Chondrocyte (in vitro differentiated cells): Measurements from ENCODE around the gene TTC31. TPM values are rescaled to one million over a fixed set of nuclear protein-coding genes. Genes with fewer than 3 reads are reported as not detected.

ENCODE experiments used
- DNase-seq: peaks from one replicate; pipeline ENCODE4 v3.0.0; 2021; ENCODE audit warnings: mixed read lengths, low spot score
- H3K27ac Mint-ChIP-seq: one replicate; pipeline ENCODE4 v1.8.0; 2021; ENCODE audit warnings: mild to moderate bottlenecking, moderate library complexity, mixed read lengths; ENCODE audit not compliant: unreplicated experiment
- H3K27me3 Mint-ChIP-seq: 2 replicates; pipeline ENCODE4 v1.8.0; 2021; ENCODE audit warnings: low read depth, mixed read lengths
- H3K36me3 Mint-ChIP-seq: 2 replicates; pipeline ENCODE4 v1.8.0; 2021; ENCODE audit warnings: low read depth, mixed read lengths
- H3K4me1 Mint-ChIP-seq: 2 replicates; pipeline ENCODE4 v1.8.0; 2021; ENCODE audit warnings: low read depth, mild to moderate bottlenecking, mixed read lengths
- H3K4me3 Mint-ChIP-seq: one replicate; pipeline ENCODE4 v1.8.0; 2021; ENCODE audit warnings: mild to moderate bottlenecking, moderate library complexity, mixed read lengths; ENCODE audit not compliant: unreplicated experiment
- H3K9me3 Mint-ChIP-seq: 2 replicates; pipeline ENCODE4 v1.8.0; 2021; ENCODE audit warnings: low read depth, mixed read lengths
- total RNA-seq: library from RNA; stranded (reverse); gene quantifications from 3 replicates; pipeline ENCODE4 v1.2.1, GENCODE V29; 2021
- TF ChIP-seq, protein P1 (sequence below): fragments of 200-600 bp; sonication (generic); IDR thresholded peaks from 2 replicates; pipeline ENCODE4 v1.5.0; 2021; ENCODE audit warnings: antibody characterized with exemption, mild to moderate bottlenecking, moderate library complexity

TTC31 gene
- total RNA-seq, 1 donor from 2014 or later = 18.1 TPM

- Mint-ChIP-seq H3K27me3 (peaks cover 25% of the 10 kb centered on the region), H3K4me1 (peaks cover 47% of the 10 kb centered on the region)
Measured at GRCh38 chr2:74499267-74499939, 16.5 kb downstream of the TTC31 start, which contains the start of gene LBX2. LBX2 (minus strand) TSS chr2:74499603; CDS start chr2:74499537, 66 bp downstream.

GRCh38 chr2:74499940-74500577 lies 17.2 kb downstream of the TTC31 start:
- DNase-seq = no peak
- Mint-ChIP-seq H3K27ac (no peak overlapping the region), H3K9me3 (no peaks in the 10 kb centered on the region), H3K27me3 (peaks cover 25% of the 10 kb centered on the region), H3K4me3 (no peak overlapping the region), H3K36me3 (peaks cover 7% of the 10 kb centered on the region), H3K4me1 (peaks cover 54% of the 10 kb centered on the region)
- TF ChIP-seq, protein P1, sequence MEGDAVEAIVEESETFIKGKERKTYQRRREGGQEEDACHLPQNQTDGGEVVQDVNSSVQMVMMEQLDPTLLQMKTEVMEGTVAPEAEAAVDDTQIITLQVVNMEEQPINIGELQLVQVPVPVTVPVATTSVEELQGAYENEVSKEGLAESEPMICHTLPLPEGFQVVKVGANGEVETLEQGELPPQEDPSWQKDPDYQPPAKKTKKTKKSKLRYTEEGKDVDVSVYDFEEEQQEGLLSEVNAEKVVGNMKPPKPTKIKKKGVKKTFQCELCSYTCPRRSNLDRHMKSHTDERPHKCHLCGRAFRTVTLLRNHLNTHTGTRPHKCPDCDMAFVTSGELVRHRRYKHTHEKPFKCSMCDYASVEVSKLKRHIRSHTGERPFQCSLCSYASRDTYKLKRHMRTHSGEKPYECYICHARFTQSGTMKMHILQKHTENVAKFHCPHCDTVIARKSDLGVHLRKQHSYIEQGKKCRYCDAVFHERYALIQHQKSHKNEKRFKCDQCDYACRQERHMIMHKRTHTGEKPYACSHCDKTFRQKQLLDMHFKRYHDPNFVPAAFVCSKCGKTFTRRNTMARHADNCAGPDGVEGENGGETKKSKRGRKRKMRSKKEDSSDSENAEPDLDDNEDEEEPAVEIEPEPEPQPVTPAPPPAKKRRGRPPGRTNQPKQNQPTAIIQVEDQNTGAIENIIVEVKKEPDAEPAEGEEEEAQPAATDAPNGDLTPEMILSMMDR = no peak

More at GRCh38 chr2:74499267-74499939, 16.5 kb downstream of the TTC31 start, which contains the start of gene LBX2:
- TF ChIP-seq, protein P1 = no peak
- no peaks in the 10 kb centered on the region for H3K9me3 Mint-ChIP-seq
- peak within 1 kb of the TSS; percentile 22 for H3K27ac Mint-ChIP-seq
- no peak for DNase-seq
- peak within 1 kb of the TSS; percentile 72 for H3K4me3 Mint-ChIP-seq
- peaks cover 4% of the 10 kb centered on the region for H3K36me3 Mint-ChIP-seq

GRCh38 chr2:74500578-74500946 lies 17.7 kb downstream of the TTC31 start:
- Mint-ChIP-seq H3K4me1 (peaks cover 59% of the 10 kb centered on the region), H3K27ac (no peak overlapping the region), H3K4me3 (no peak overlapping the region), H3K27me3 (peaks cover 25% of the 10 kb centered on the region), H3K36me3 (peaks cover 8% of the 10 kb centered on the region), H3K9me3 (no peaks in the 10 kb centered on the region)
- DNase-seq = no peak
- TF ChIP-seq, protein P1 = no peak

DNA sequence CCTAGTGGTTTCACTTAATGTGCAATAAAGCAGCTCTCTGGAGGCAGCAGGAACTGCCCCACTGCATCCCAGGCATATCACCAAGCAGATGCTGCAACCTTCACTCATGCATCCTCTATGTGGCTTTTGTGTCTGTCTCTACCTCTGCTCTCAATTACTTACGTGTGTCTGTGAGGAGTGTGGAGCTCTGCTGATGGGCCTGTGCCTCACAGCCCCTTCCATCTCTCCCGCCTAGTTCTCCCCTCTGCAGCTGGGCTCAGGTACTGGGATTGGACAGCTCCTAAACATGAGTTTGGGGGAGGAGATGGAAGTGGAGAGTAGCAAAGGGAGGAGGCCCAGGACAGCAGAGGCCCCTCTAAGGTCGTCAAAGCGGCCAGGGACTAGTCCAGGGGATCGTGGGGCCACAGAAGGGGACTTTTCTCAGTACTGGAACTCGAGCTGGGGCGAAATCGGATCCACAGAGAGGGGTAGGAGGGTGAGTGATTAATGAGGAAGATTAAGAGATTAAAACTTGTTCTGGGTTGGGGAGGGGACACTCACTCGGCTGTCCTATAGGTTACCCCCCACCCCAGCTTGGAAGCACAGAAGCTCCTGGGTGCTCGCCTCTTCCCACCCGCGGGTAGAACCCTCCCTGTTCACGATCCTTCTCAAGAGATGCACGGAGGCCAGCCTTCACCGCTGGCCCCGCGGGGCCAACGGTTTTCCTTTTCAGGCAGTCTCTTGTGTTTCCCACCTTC lies 18.6 kb downstream of the TTC31 start:
- H3K27me3 Mint-ChIP-seq = peaks cover 25% of the 10 kb centered on the region
- H3K9me3 Mint-ChIP-seq = no peaks in the 10 kb centered on the region
- DNase-seq = no peak
- TF ChIP-seq, protein P1 = no peak
- H3K27ac Mint-ChIP-seq = no peak overlapping the region
- peak overlapping the region; percentile 71 for H3K4me3 Mint-ChIP-seq
- peaks cover 9% of the 10 kb centered on the region for H3K36me3 Mint-ChIP-seq
- peaks cover 68% of the 10 kb centered on the region for H3K4me1 Mint-ChIP-seq

- no peak for DNase-seq
- H3K4me3 Mint-ChIP-seq = peak overlapping the region; percentile 71
- H3K36me3 Mint-ChIP-seq = peaks cover 12% of the 10 kb centered on the region
- H3K4me1 Mint-ChIP-seq = peaks cover 74% of the 10 kb centered on the region
- H3K27me3 Mint-ChIP-seq = peaks cover 22% of the 10 kb centered on the region
- H3K9me3 Mint-ChIP-seq = no peaks in the 10 kb centered on the region
- no peak overlapping the region for H3K27ac Mint-ChIP-seq
- TF ChIP-seq, protein P1 = no peak
Measured at GRCh38 chr2:74502147-74502719, 19.4 kb downstream of the TTC31 start.
